HepG2 (cell line): ENCODE results near the gene UFSP2. TPM values are rescaled to one million over a fixed set of nuclear protein-coding genes. Genes with fewer than 3 reads are reported as not detected.

Experiments used
- ATAC-seq: fragments of 200-7000 bp; cut with Tn5 transposase; 3 replicates; pipeline ENCODE4 v1.9.1; 2020; ENCODE audit warnings: mild to moderate bottlenecking, moderate library complexity
- BruUV-seq: library from RNA; stranded (reverse); fragments of 400-500 nt; replicated peaks from 2 replicates; lab custom pipeline; 2021; lab: Mats Ljungman, UMichigan
- CTCF ChIA-PET: fragments of 300-600 bp; formaldehyde crosslinking; extraction: SDS; loops from one replicate; lab custom pipeline; 2021; ENCODE audit warnings: low total read pairs, inconsistent platforms, low intra/inter-chr PET ratio; lab: Yijun Ruan, JAX
- POLR2A ChIA-PET: fragments of 350-600 bp; sonication (Branson Sonifier 250); formaldehyde crosslinking; loops from one replicate; lab custom pipeline; 2020; ENCODE audit warnings: antibody characterized with exemption, inconsistent platforms; lab: Yijun Ruan, JAX
- DNase-seq: peaks from one replicate; pipeline ENCODE4 v3.0.0-alpha.2; 2015; ENCODE audit warnings: low spot score
- FAIRE-seq: peaks from 3 replicates; lab custom pipeline; 2011; peaks lifted over from hg19 to GRCh38; lab: Jason Lieb, UNC
- H2AFZ ChIP-seq: one replicate; pipeline ENCODE4 v1.6.1; 2011; ENCODE audit warnings: low read length, inconsistent platforms
- H3K27ac ChIP-seq: fragments of 300-600 bp; 3 replicates; pipeline ENCODE4 v1.8.0; 2011; ENCODE audit warnings: mixed run types, mild to moderate bottlenecking, mixed read lengths, low read length, inconsistent platforms; ENCODE audit not compliant: insufficient read depth; ENCODE audit errors: extremely low read length
- H3K27me3 ChIP-seq, 2 experiments: fragments of 200-600 bp in 1 of 2; 2 replicates in 1 of 2; 3 replicates in 1 of 2; pipeline versions ENCODE4 v1.6.0 to v1.8.0; 2011; ENCODE audit warnings: low read length in 2 of 2, mild to moderate bottlenecking in 2 of 2, moderate library complexity in 2 of 2, inconsistent platforms in 1 of 2; ENCODE audit not compliant: insufficient read depth in 2 of 2, control insufficient read depth in 1 of 2
- H3K36me3 ChIP-seq, 2 experiments: fragments of 200-600 bp in 1 of 2; replicated peaks in 1 of 2; 2 replicates in 1 of 2; 3 replicates in 1 of 2; pipeline versions ENCODE4 v1.5.1 to v1.8.0; 2011; ENCODE audit warnings: low read length in 2 of 2, inconsistent platforms in 1 of 2; ENCODE audit not compliant: insufficient read depth in 2 of 2, control insufficient read depth in 1 of 2
- H3K4me1 ChIP-seq: 2 replicates; pipeline ENCODE4 v1.5.1; 2012; ENCODE audit warnings: low read length, inconsistent platforms; ENCODE audit not compliant: insufficient read depth
- H3K4me2 ChIP-seq: 2 replicates; pipeline ENCODE4 v1.6.0; 2011; ENCODE audit warnings: low read depth, low read length, inconsistent platforms
- H3K4me3 ChIP-seq, 3 experiments: fragments of 200-600 bp in 1 of 3; sonication (generic), shearing (Covaris generic) in 1 of 3; replicated peaks in 1 of 3; 2 replicates each; pipeline ENCODE4 v1.5.1; 2011 to 2016; ENCODE audit warnings: low read length in 3 of 3, inconsistent platforms in 2 of 3, low read depth in 2 of 3, mild to moderate bottlenecking in 2 of 3, control low read depth in 1 of 3, mixed read lengths in 1 of 3; ENCODE audit not compliant: insufficient read depth in 1 of 3
- H3K79me2 ChIP-seq: one replicate; pipeline ENCODE4 v1.6.1; 2011; ENCODE audit warnings: low read length, inconsistent platforms; ENCODE audit not compliant: insufficient read depth
- H3K9ac ChIP-seq: 2 replicates; pipeline ENCODE4 v1.6.0; 2011; ENCODE audit warnings: mild to moderate bottlenecking, low read depth, low read length, inconsistent platforms; ENCODE audit not compliant: insufficient read depth
- H3K9me3 ChIP-seq: 2 replicates; pipeline ENCODE4 v1.5.1; 2012; ENCODE audit warnings: mild to moderate bottlenecking, low read length
- H4K20me1 ChIP-seq: 2 replicates; pipeline ENCODE4 v1.6.0; 2011; ENCODE audit warnings: inconsistent platforms, mild to moderate bottlenecking, low read length, moderate library complexity; ENCODE audit not compliant: insufficient read depth
- GABPA ChIP-seq, 2 experiments: IDR thresholded peaks; 2 replicates each; pipeline ENCODE4 v1.6.1; 2011 to 2016; ENCODE audit warnings: low read depth in 2 of 2, low read length in 1 of 2, missing biosample characterization in 1 of 2, missing genetic modification characterization in 1 of 2
- KAT7 ChIP-seq: IDR thresholded peaks from 2 replicates; pipeline ENCODE4 v1.6.1; 2018; ENCODE audit warnings: borderline replicate concordance, missing compliant biosample characterization
- PTBP1 ChIP-seq: fragments of 200-400 bp; formaldehyde crosslinking; IDR thresholded peaks from 2 replicates; pipeline ENCODE4 v1.6.1; 2018; ENCODE audit warnings: low read length, low read depth; ENCODE audit not compliant: poor library complexity, severe bottlenecking
- ZGPAT ChIP-seq: IDR thresholded peaks from 2 replicates; pipeline ENCODE4 v1.6.1; 2016; ENCODE audit warnings: mild to moderate bottlenecking
- ZNF225 ChIP-seq: sonication (generic); formaldehyde crosslinking; IDR thresholded peaks from 2 replicates; pipeline ENCODE4 v1.4.0; 2020; ENCODE audit warnings: mild to moderate bottlenecking, missing genetic modification reagents
- ZNF251 ChIP-seq: sonication (generic); formaldehyde crosslinking; IDR thresholded peaks from 2 replicates; pipeline ENCODE4 v1.9.0; 2021; ENCODE audit warnings: mild to moderate bottlenecking, missing genetic modification reagents
- ZSCAN21 ChIP-seq: sonication (generic); formaldehyde crosslinking; IDR thresholded peaks from 2 replicates; pipeline ENCODE4 v1.8.0; 2022; ENCODE audit warnings: mild to moderate bottlenecking, missing genetic modification reagents, moderate library complexity, borderline replicate concordance
- WGBS: methylation state at CpG from one replicate; pipeline ENCODE4 v1.1.6; 2017; ENCODE audit warnings: low lambda C conversion rate; 5-methylcytosine and 5-hydroxymethylcytosine counted together
- in situ Hi-C: cut with HindIII; loops from 2 replicates; pipeline ENCODE4 v1.10.0; 2017; ENCODE audit warnings: low pct_unique_long_range_greater_than_20kb; ENCODE audit not compliant: extremely low pct_ligation_motif_present
- intact Hi-C: fragments of 100-400 bp; cut with micrococcal nuclease; formaldehyde crosslinking; loops from one replicate; pipeline ENCODE4 v1.10.0; 2022; ENCODE audit not compliant: unreplicated experiment
- polyA plus RNA-seq, 8 experiments: library from polyadenylated mRNA; depleted of rRNA in 3 of 8; stranded (reverse) in 7 of 8; unstranded in 1 of 8; fragments of >200 nt; fragmentation: Illumina TruSeq in 4 of 8; extraction: Trizol in 4 of 8; gene quantifications; 2 replicates each; pipeline versions ENCODE4 v1.2.1 to v1.2.3, GENCODE V29; 2011 to 2016; ENCODE audit warnings: low read depth in 4 of 8, missing spikeins in 1 of 8, mixed read lengths in 1 of 8; ENCODE audit not compliant: insufficient read depth in 1 of 8
- total RNA-seq, 5 experiments: library from RNA; depleted of rRNA; stranded (reverse); fragments of >200 nt; fragmentation: Illumina TruSeq; extraction: Trizol; gene quantifications; 2 replicates each; pipeline ENCODE4 v1.2.3, GENCODE V29; 2016; ENCODE audit warnings: low read depth in 1 of 5
- TF ChIP-seq, protein P1 (sequence below): sonication (generic); formaldehyde crosslinking; IDR thresholded peaks from 2 replicates; pipeline ENCODE4 v1.9.0; 2021; ENCODE audit warnings: missing genetic modification reagents, borderline replicate concordance

Gene UFSP2
- total and polyA plus RNA-seq, 2 of the 13 experiments (the other 11 are each of a cell fraction or from before 2014, with no cell fraction given): 24.1 to 32.3 TPM

DNA sequence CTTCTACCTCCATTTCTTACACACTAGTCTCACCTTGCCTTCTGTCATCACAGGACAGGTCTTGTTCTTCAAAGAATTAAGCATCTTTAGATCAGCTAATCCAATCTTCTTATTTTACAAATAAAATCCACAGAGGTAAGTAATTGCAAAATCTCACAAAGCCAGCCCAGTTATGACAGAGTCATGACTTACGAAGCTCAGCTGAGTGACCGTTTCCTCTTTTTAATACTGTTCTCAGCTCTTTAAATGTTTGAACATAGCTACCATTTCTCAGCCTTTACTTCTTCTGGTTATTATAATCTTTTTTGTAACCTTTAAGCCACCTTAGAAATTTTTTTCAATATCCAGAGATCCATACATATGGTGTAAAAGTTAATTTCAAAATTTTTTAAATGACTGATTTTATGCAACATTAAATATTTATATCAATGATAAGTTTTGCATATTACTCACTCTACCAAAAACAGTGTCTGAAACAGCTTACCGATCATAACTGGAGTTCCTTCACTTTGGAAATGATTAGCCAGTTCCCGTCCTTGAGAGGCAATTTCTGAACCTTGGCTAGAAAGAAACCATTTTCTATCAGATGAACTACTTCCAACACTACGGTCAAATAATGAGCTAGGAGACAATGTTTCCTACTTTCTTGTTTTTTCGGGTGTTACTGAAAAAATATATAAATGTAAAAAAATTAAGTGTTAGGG lies 20.3 kb downstream of the UFSP2 start:
- H2AFZ ChIP-seq: no peak overlapping the region
- DNase-seq (no peak), ATAC-seq (no peak), FAIRE-seq (no peak)
- no peaks in the 10 kb centered on the region for H4K20me1 ChIP-seq
- no peaks in the 10 kb centered on the region for H3K4me1 ChIP-seq
- CTCF ChIA-PET: no interaction called here
- H3K27ac ChIP-seq: no peak overlapping the region
- TF ChIP-seq, protein P1, sequence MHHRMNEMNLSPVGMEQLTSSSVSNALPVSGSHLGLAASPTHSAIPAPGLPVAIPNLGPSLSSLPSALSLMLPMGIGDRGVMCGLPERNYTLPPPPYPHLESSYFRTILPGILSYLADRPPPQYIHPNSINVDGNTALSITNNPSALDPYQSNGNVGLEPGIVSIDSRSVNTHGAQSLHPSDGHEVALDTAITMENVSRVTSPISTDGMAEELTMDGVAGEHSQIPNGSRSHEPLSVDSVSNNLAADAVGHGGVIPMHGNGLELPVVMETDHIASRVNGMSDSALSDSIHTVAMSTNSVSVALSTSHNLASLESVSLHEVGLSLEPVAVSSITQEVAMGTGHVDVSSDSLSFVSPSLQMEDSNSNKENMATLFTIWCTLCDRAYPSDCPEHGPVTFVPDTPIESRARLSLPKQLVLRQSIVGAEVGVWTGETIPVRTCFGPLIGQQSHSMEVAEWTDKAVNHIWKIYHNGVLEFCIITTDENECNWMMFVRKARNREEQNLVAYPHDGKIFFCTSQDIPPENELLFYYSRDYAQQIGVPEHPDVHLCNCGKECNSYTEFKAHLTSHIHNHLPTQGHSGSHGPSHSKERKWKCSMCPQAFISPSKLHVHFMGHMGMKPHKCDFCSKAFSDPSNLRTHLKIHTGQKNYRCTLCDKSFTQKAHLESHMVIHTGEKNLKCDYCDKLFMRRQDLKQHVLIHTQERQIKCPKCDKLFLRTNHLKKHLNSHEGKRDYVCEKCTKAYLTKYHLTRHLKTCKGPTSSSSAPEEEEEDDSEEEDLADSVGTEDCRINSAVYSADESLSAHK: no peak
- no peak overlapping the region for H3K4me3 ChIP-seq
- intact Hi-C loops (no loop called here), in situ Hi-C loops (no loop called here)
- H3K36me3 ChIP-seq: peaks cover 0 to 25% of the 10 kb centered on the region in 2 experiments; a peak in 2 of 5 replicates
- no peaks in the 10 kb centered on the region for H3K9me3 ChIP-seq
- BruUV-seq: no TSS peak
- POLR2A ChIA-PET: no interaction called here
- no peaks in the 10 kb centered on the region for H3K27me3 ChIP-seq
- H3K79me2 ChIP-seq: no peaks in the 10 kb centered on the region
- H3K4me2 ChIP-seq: no peak overlapping the region
- 97% methylated on average over 6 of the region's 6 CpGs for WGBS
- H3K9ac ChIP-seq: no peak overlapping the region

DNA sequence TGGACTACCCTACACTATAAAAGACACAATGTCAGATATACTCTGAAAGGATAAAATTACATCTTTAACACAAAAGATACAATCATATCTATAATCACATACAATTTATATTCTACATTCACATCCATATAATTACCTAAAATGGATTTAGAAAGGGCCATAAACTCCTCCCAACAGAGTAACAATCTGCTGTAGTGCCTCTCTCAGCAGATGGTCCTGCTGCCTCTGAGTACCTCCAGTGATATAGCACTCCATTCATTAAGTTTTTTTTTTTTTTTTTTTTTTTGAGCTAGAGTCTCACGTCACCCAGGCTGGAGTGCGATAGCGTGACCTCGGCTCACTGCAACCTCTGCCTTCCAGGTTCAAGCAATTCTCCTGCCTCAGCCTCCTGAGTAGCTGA lies 21.7 kb downstream of the UFSP2 start:
- no peak for TF ChIP-seq ZNF251
- no peak for TF ChIP-seq ZSCAN21 (CRISPR knock-in tag)
- no peak for TF ChIP-seq ZNF225 (CRISPR knock-in tag)
- TF ChIP-seq PTBP1: no peak
- TF ChIP-seq ZGPAT (CRISPR knock-in tag): no peak
- TF ChIP-seq KAT7 (CRISPR knock-in tag): no peak
- no peak for TF ChIP-seq GABPA (IDR thresholded peaks at IDR 0.05; ENCODE audit: low read depth, low read length)
- TF ChIP-seq GABPA (CRISPR knock-in tag; IDR thresholded peaks at IDR 0.05; ENCODE audit: low read depth): no peak
- Histone ChIP-seq H3K4me3 (no peak overlapping the region), H3K4me2 (no peak overlapping the region), H3K4me1 (peaks cover 8% of the 10 kb centered on the region), H2AFZ (no peak overlapping the region), H4K20me1 (no peaks in the 10 kb centered on the region; the same call in 1 of the 2 replicates), H3K9me3 (no peaks in the 10 kb centered on the region), H3K27ac (no peak overlapping the region), H3K79me2 (no peaks in the 10 kb centered on the region), H3K36me3 (peaks cover 2 to 34% of the 10 kb centered on the region in 2 experiments; a peak in 3 of 5 replicates), H3K9ac (no peak overlapping the region), H3K27me3 (no peaks in the 10 kb centered on the region)
- no peak for FAIRE-seq
- WGBS: 100% methylated on average over 4 of the region's 4 CpGs
- ChIA-PET CTCF (no interaction called here), POLR2A (no interaction called here)
- BruUV-seq: no TSS peak
- intact Hi-C loops: no loop called here
- no peak for ATAC-seq
- DNase-seq: no peak
- in situ Hi-C loops: no loop called here
